ENCODE measurements around the gene SLC30A4.

Gene SLC30A4

DNA sequence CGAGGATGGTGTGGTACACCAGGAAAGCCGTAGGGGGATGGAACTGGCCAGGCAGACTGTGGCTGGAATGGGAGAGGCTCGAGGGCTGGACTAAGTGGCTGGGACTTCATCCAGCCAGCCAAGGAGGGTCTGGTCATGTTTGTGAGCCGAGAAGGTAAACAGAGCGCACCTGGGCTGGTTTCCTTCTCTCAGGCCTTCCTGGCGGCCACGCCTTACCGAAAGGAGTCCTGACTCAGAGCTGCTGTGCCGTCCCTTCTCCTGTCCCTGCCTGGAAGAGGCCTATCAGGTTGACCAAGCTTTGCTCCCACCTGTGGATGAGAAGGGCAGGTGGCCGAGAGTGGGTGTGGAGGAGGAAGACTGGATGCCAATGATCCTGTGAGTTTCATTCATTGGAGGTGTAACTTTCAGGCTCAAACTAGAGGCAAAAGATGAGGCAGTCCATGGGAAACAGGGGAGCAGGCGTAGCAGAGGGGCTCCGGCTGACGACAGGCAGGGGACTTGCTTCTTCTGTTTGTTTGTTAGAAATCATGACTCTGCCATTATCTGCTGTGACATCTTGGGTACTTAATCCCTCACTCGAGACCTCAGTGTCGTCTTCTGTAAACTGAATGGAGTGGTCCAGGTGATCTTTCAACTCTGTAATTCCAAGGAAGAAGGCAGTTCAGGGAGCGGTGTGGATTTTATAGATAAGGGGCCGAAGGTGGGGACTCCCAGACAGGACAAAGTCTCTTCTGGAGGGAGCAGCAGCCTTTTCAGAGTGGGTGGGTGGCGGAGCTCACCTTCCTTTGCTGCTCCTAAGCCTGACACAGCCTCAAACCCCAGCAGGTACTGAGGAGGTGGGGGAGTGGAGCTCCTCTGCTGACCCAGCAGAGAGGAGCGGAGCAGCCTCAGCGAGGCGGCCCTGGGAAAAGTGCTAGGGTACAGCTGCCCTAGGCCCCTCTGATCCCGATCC is 72.4 kb downstream of the SLC30A4 start:
- DNase-seq (ENCODE audit: low read depth): no peak

GRCh38 chr15:45449395-45449794 is 73.2 kb downstream of the SLC30A4 start:
- DNase-seq (ENCODE audit: low read depth): no peak

GRCh38 chr15:45448066-45448915 is 74.3 kb downstream of the SLC30A4 start:
- DNase-seq (ENCODE audit: low read depth): no peak

DNA sequence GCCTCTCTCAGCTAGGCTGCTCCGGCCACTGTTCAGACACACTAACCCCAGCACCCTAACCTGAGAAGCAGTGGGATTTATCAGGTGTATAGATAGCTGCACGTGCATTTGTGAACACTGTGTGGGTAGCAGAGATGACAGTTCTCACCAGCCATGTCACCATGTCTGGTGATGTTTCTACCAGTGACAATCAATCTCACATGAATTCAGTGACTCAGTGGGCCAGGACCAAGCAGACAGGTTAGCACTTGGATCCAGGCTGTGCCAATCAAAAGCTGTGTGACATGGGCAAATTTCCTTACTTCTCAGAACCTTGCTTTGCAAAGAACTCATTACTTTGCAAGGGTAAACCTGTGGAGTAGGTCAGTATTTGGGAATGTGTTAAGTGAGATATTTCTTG is 78.9 kb downstream of the SLC30A4 start:
- no peak for DNase-seq (ENCODE audit: low read depth)

DNA sequence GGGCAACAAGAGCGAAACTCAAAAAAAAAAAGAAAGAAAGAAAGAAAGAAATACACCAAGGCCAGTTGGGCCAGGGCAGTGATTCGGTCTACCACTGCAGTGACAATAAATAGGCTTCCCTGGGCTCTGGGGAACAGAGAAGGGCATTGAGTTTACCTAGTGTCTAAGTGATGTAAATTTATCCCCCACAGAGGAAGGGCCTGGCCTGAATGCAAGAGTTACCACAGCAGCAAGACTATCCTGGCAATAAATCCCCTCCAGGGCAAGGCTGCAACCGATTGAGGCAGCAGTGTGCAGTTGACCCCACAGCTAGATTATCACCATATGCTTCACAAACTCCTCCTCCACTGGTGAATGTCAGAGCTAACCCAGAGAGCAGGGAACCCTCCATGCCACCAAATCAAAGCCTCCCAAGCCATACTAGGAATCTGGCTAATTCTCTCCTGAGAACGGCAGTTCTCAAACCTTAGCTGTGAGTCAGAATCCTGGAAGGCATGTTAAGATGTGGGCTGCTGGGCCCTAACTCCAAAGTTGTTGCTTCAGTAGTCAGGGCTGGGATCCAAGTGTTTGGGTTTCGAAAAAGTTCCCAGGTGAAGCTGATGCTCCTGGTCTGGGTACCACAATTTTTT is 79.9 kb downstream of the SLC30A4 start:
- no peak for DNase-seq (ENCODE audit: low read depth)

DNA sequence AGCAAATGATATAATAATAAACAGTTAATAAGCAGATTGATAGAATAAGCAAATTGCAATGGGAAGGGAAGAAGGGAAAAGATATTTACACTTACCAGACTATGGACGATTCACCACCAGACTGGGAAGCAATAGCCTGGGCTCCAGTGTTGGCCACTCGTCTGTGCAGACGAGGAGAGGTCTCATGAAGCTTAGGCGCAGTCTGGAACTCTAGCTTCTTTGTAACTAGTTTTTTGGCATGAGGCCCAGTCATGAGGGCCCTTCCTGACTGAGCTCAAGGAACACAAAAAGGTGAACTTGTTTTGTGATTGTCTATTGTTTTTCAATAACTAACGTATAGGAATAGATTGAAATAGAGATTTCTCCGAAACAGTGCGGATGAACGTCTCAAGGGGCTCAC is 80.9 kb downstream of the SLC30A4 start:
- no peak for DNase-seq (ENCODE audit: low read depth)

- no peak for DNase-seq (ENCODE audit: low read depth)
Observed at GRCh38 chr15:45441036-45441435, 81.5 kb downstream of the SLC30A4 start.

GRCh38 chr15:45439521-45440260 is 82.9 kb downstream of the SLC30A4 start:
- DNase-seq (ENCODE audit: low read depth): no peak

- no peak for DNase-seq (ENCODE audit: low read depth)
Observed at GRCh38 chr15:45435124-45435903, 87.2 kb downstream of the SLC30A4 start.

DNA sequence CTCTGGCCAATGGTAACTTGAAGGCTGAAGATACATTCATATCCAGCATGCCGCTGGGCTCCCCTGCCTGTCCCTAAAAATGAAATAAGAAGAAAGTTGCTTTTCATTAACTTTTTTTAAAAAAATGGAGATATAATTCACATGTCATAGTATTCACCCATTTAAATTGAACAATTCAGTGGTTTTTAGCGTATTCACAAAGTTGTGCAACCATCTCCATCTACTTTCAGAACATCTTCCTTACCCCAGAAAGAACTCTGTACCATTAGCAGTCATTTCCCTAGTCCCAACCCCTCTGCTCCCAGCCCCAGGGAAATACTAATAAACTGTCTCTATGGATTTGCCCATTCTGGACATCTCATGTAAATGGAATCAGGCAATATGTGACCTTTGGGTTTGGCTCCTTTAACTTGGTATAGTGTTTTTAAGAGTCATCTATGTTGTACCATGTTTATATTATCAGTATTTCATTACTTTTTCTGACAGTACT is 88.4 kb downstream of the SLC30A4 start:
- DNase-seq (ENCODE audit: low read depth): no peak

GRCh38 chr15:45431511-45431910 is 91.0 kb downstream of the SLC30A4 start:
- no peak for DNase-seq (ENCODE audit: low read depth)

- peak; percentile 81 for DNase-seq (ENCODE audit: low read depth)
Observed at GRCh38 chr15:45429941-45430792, 92.4 kb downstream of the SLC30A4 start.
